H9 (cell line): ENCODE data around the gene IL10RA. TPM values are rescaled to one million over a fixed set of nuclear protein-coding genes. Genes with fewer than 3 reads are reported as not detected.

Experiments used
- DNase-seq: peaks from one replicate; pipeline ENCODE4 v3.0.0-alpha.2; 2017
- H2AFZ ChIP-seq: one replicate; pipeline ENCODE4 v1.6.1; 2013; ENCODE audit warnings: mild to moderate bottlenecking, low read length, control low read depth, moderate library complexity
- H2AK5ac ChIP-seq: 2 replicates; pipeline ENCODE4 v1.6.1; 2013; ENCODE audit warnings: low read length, control low read depth, mixed read lengths; ENCODE audit not compliant: insufficient read length
- H2BK120ac ChIP-seq: one replicate; pipeline ENCODE4 v1.6.1; 2013; ENCODE audit warnings: low read depth, mild to moderate bottlenecking, low read length, control low read depth, inconsistent platforms; ENCODE audit not compliant: poor library complexity, severe bottlenecking
- H2BK12ac ChIP-seq: 2 replicates; pipeline ENCODE4 v1.6.1; 2013; ENCODE audit warnings: low read length, control low read depth, mixed read lengths, low read depth; ENCODE audit not compliant: insufficient read length
- H2BK15ac ChIP-seq: 2 replicates; pipeline ENCODE4 v1.6.1; 2013; ENCODE audit warnings: low read depth, low read length, control low read depth
- H2BK20ac ChIP-seq: one replicate; pipeline ENCODE4 v1.6.1; 2013; ENCODE audit warnings: low read depth, mild to moderate bottlenecking, low read length, control low read depth, inconsistent platforms; ENCODE audit not compliant: poor library complexity, severe bottlenecking
- H2BK5ac ChIP-seq: 2 replicates; pipeline ENCODE4 v1.6.1; 2013; ENCODE audit warnings: low read length, control low read depth, mixed read lengths; ENCODE audit not compliant: insufficient read length
- H3K14ac ChIP-seq: 2 replicates; pipeline ENCODE4 v1.6.1; 2013; ENCODE audit warnings: low read length, control low read depth; ENCODE audit not compliant: insufficient read depth
- H3K18ac ChIP-seq: 2 replicates; pipeline ENCODE4 v1.6.1; 2013; ENCODE audit warnings: low read depth, mild to moderate bottlenecking, mixed read lengths, low read length, control low read depth; ENCODE audit not compliant: insufficient read length
- H3K23ac ChIP-seq: 2 replicates; pipeline ENCODE4 v1.6.1; 2013; ENCODE audit warnings: low read length, control low read depth, mixed read lengths, low read depth; ENCODE audit not compliant: insufficient read length
- H3K23me2 ChIP-seq: 2 replicates; pipeline ENCODE4 v1.6.1; 2013; ENCODE audit warnings: low read depth, mild to moderate bottlenecking, mixed read lengths, low read length, control low read depth; ENCODE audit not compliant: insufficient read length, poor library complexity, severe bottlenecking
- H3K27ac ChIP-seq: 2 replicates; pipeline ENCODE4 v1.5.1; 2013; ENCODE audit warnings: low read length, control low read depth, mixed read lengths, low read depth; ENCODE audit not compliant: insufficient read length
- H3K27me3 ChIP-seq: 2 replicates; pipeline ENCODE4 v1.6.1; 2013; ENCODE audit warnings: low read length, control low read depth, inconsistent platforms; ENCODE audit not compliant: insufficient read depth
- H3K4ac ChIP-seq: 2 replicates; pipeline ENCODE4 v1.6.1; 2013; ENCODE audit warnings: low read depth, mild to moderate bottlenecking, control low read depth, inconsistent platforms, low read length, moderate library complexity
- H3K4me1 ChIP-seq: 2 replicates; pipeline ENCODE4 v1.6.1; 2013; ENCODE audit warnings: low read length, control low read depth, inconsistent platforms; ENCODE audit not compliant: insufficient read depth
- H3K4me2 ChIP-seq: 2 replicates; pipeline ENCODE4 v1.6.1; 2013; ENCODE audit warnings: low read length, control low read depth, mixed read lengths; ENCODE audit not compliant: insufficient read length, insufficient read depth
- H3K56ac ChIP-seq: 2 replicates; pipeline ENCODE4 v1.6.1; 2013; ENCODE audit warnings: low read depth, mild to moderate bottlenecking, mixed read lengths, low read length, control low read depth; ENCODE audit not compliant: insufficient read length
- H3K79me1 ChIP-seq: 2 replicates; pipeline ENCODE4 v1.6.1; 2013; ENCODE audit warnings: low read depth, mild to moderate bottlenecking, moderate library complexity, low read length, control low read depth, inconsistent platforms; ENCODE audit not compliant: insufficient read depth, poor library complexity, severe bottlenecking
- H3K79me2 ChIP-seq: 2 replicates; pipeline ENCODE4 v1.6.1; 2013; ENCODE audit warnings: low read length, control low read depth, inconsistent platforms; ENCODE audit not compliant: insufficient read depth
- H3K9ac ChIP-seq: 2 replicates; pipeline ENCODE4 v1.6.1; 2013; ENCODE audit warnings: low read length, control low read depth, mixed read lengths; ENCODE audit not compliant: insufficient read length; ENCODE audit errors: extremely low read depth
- H3K9me3 ChIP-seq: one replicate; pipeline ENCODE4 v1.6.1; 2013; ENCODE audit warnings: low read depth, low read length, inconsistent platforms; ENCODE audit not compliant: control insufficient read depth
- H3T11ph ChIP-seq: one replicate; pipeline ENCODE4 v1.6.1; 2013; ENCODE audit warnings: mild to moderate bottlenecking, low read length, control low read depth, inconsistent platforms
- H4K20me1 ChIP-seq: one replicate; pipeline ENCODE4 v1.6.1; 2013; ENCODE audit not compliant: control insufficient read depth, insufficient read length, insufficient read depth
- H4K5ac ChIP-seq: 2 replicates; pipeline ENCODE4 v1.6.1; 2013; ENCODE audit warnings: low read depth, mild to moderate bottlenecking, mixed read lengths, low read length, control low read depth; ENCODE audit not compliant: insufficient read length
- H4K8ac ChIP-seq: replicated peaks from 2 replicates; pipeline ENCODE4 v1.6.1; 2013; ENCODE audit warnings: low read length, control low read depth, mixed read lengths, low read depth; ENCODE audit not compliant: insufficient read length
- H4K91ac ChIP-seq: 2 replicates; pipeline ENCODE4 v1.6.1; 2013; ENCODE audit warnings: low read depth, mild to moderate bottlenecking, moderate library complexity, mixed read lengths, low read length, control low read depth; ENCODE audit not compliant: insufficient read length
- H3K27ac Mint-ChIP-seq, 3 experiments: 2 replicates in 2 of 3; 3 replicates in 1 of 3; pipeline ENCODE4 v1.8.0; 2020 to 2021; ENCODE audit warnings: mixed read lengths in 3 of 3, mild to moderate bottlenecking in 1 of 3, moderate library complexity in 1 of 3
- H3K27me3 Mint-ChIP-seq: 2 replicates; pipeline ENCODE4 v1.8.0; 2021; ENCODE audit warnings: low read depth, mild to moderate bottlenecking, moderate library complexity, mixed read lengths
- H3K36me3 Mint-ChIP-seq, 3 experiments: 2 replicates in 2 of 3; 3 replicates in 1 of 3; pipeline ENCODE4 v1.8.0; 2020 to 2021; ENCODE audit warnings: low read depth in 3 of 3, mixed read lengths in 3 of 3; ENCODE audit not compliant: insufficient read depth in 1 of 3
- H3K4me1 Mint-ChIP-seq, 2 experiments: 2 replicates each; pipeline ENCODE4 v1.8.0; 2020; ENCODE audit warnings: mixed read lengths in 2 of 2
- H3K4me3 Mint-ChIP-seq, 2 experiments: 2 replicates in 1 of 2; 3 replicates in 1 of 2; pipeline ENCODE4 v1.8.0; 2020 to 2021; ENCODE audit warnings: mild to moderate bottlenecking in 2 of 2, mixed read lengths in 2 of 2, moderate library complexity in 1 of 2
- H3K9me3 Mint-ChIP-seq, 2 experiments: 2 replicates in 1 of 2; 3 replicates in 1 of 2; pipeline ENCODE4 v1.8.0; 2020; ENCODE audit warnings: mild to moderate bottlenecking in 2 of 2, mixed read lengths in 2 of 2, moderate library complexity in 1 of 2
- WGBS: extraction: QIAGEN DNeasy Blood & Tissue Kit; methylation state at CpG from one replicate; pipeline ENCODE4 v1.1.7; 2013; ENCODE audit warnings: missing lambda C conversion rate, low lambda C conversion rate, mixed read lengths; ENCODE audit not compliant: insufficient read length; ENCODE audit errors: extremely low coverage; 5-methylcytosine and 5-hydroxymethylcytosine counted together
- total RNA-seq: library from RNA; stranded (reverse); gene quantifications from 2 replicates; pipeline ENCODE4 v1.2.1, GENCODE V29; 2021
- TF ChIP-seq, protein P1 (sequence below): fragments of 200-600 bp; sonication (generic); conservative IDR thresholded peaks from 3 replicates; pipeline ENCODE4 v1.8.0; 2021; ENCODE audit warnings: antibody characterized with exemption, mild to moderate bottlenecking

The IL10RA gene
- total RNA-seq, 1 experiment from 2014 or later = not detected

GRCh38 chr11:118045191-118045590 is 59.0 kb downstream of the IL10RA start:
- TF ChIP-seq, protein P1, sequence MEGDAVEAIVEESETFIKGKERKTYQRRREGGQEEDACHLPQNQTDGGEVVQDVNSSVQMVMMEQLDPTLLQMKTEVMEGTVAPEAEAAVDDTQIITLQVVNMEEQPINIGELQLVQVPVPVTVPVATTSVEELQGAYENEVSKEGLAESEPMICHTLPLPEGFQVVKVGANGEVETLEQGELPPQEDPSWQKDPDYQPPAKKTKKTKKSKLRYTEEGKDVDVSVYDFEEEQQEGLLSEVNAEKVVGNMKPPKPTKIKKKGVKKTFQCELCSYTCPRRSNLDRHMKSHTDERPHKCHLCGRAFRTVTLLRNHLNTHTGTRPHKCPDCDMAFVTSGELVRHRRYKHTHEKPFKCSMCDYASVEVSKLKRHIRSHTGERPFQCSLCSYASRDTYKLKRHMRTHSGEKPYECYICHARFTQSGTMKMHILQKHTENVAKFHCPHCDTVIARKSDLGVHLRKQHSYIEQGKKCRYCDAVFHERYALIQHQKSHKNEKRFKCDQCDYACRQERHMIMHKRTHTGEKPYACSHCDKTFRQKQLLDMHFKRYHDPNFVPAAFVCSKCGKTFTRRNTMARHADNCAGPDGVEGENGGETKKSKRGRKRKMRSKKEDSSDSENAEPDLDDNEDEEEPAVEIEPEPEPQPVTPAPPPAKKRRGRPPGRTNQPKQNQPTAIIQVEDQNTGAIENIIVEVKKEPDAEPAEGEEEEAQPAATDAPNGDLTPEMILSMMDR = no peak
- Mint-ChIP-seq H3K4me1 (0 out of 4 replicates have a peak, but pooled peaks cover 0 to 3% of the 10 kb centered on the region in 2 experiments), H3K4me3 (no peak overlapping the region), H3K27me3 (peaks cover 8% of the 10 kb centered on the region), H3K36me3 (no peaks in the 10 kb centered on the region), H3K9me3 (no peaks in the 10 kb centered on the region), H3K27ac (no peak overlapping the region)
- Histone ChIP-seq H2BK120ac (no peak overlapping the region), H4K20me1 (no peaks in the 10 kb centered on the region), H3K9me3 (no peaks in the 10 kb centered on the region), H3K9ac (no peak overlapping the region), H3K18ac (no peak overlapping the region), H3K79me2 (no peaks in the 10 kb centered on the region), H3K27me3 (no peaks in the 10 kb centered on the region), H3K23me2 (no peaks in the 10 kb centered on the region), H4K91ac (no peak overlapping the region), H3T11ph (no peak overlapping the region), H3K4me1 (no peaks in the 10 kb centered on the region), H2AK5ac (no peak overlapping the region), H3K79me1 (no peaks in the 10 kb centered on the region), H4K8ac (no peak overlapping the region), H3K14ac (no peak overlapping the region), H2BK15ac (no peak overlapping the region), H3K23ac (no peak overlapping the region), H2BK5ac (no peak overlapping the region), H3K56ac (no peak overlapping the region), H2BK12ac (no peak overlapping the region), H2BK20ac (no peak overlapping the region), H3K4me2 (no peak overlapping the region), H2AFZ (no peak overlapping the region), H4K5ac (no peak overlapping the region), H3K4ac (no peak overlapping the region), H3K27ac (no peak overlapping the region)
- no peak for DNase-seq
- no CpG with 5 or more reads among the region's 2 CpGs for WGBS
